Calu3 (cell line): ENCODE data around the gene HGS. TPM values are rescaled to one million over a fixed set of nuclear protein-coding genes. Genes with fewer than 3 reads are reported as not detected.

Experiments used
- BruUV-seq: library from RNA; stranded (reverse); fragments of 400-500 nt; replicated peaks from 2 replicates; lab custom pipeline; 2021; lab: Mats Ljungman, UMichigan
- CTCF ChIA-PET: fragments of 300-600 bp; sonication (Branson Sonifier 250); formaldehyde crosslinking; loops from one replicate; lab custom pipeline; 2022; ENCODE audit warnings: antibody characterized with exemption; lab: Charles Lee
- DNase-seq: peaks from one replicate; pipeline ENCODE4 v3.0.0; 2022
- H3K27ac Mint-ChIP-seq: one replicate; pipeline ENCODE4 v1.8.0; 2022; ENCODE audit warnings: mixed read lengths; ENCODE audit not compliant: unreplicated experiment
- H3K27me3 Mint-ChIP-seq: one replicate; pipeline ENCODE4 v1.8.0; 2022; ENCODE audit warnings: mixed read lengths; ENCODE audit not compliant: unreplicated experiment
- H3K36me3 Mint-ChIP-seq: one replicate; pipeline ENCODE4 v1.8.0; 2022; ENCODE audit warnings: mild to moderate bottlenecking, moderate library complexity, mixed read lengths; ENCODE audit not compliant: insufficient read depth, unreplicated experiment
- H3K4me1 Mint-ChIP-seq: one replicate; pipeline ENCODE4 v1.8.0; 2022; ENCODE audit warnings: mild to moderate bottlenecking, low read depth, mixed read lengths; ENCODE audit not compliant: unreplicated experiment
- H3K4me3 Mint-ChIP-seq: one replicate; pipeline ENCODE4 v1.8.0; 2022; ENCODE audit warnings: mild to moderate bottlenecking, low read depth, moderate library complexity, mixed read lengths; ENCODE audit not compliant: unreplicated experiment
- H3K9me3 Mint-ChIP-seq: one replicate; pipeline ENCODE4 v1.8.0; 2022; ENCODE audit warnings: low read depth, mixed read lengths; ENCODE audit not compliant: unreplicated experiment
- CTCF ChIP-seq: fragments of 200-600 bp; IDR thresholded peaks from one replicate; pipeline ENCODE4 v1.8.0; 2022; ENCODE audit warnings: antibody characterized with exemption; ENCODE audit not compliant: unreplicated experiment
- intact Hi-C: fragments of 100-400 bp; cut with micrococcal nuclease; formaldehyde crosslinking; loops from one replicate; pipeline ENCODE4 v1.10.0; 2022; ENCODE audit not compliant: unreplicated experiment
- total RNA-seq: library from RNA; stranded (reverse); gene quantifications from 2 replicates; pipeline ENCODE4 v1.2.3, GENCODE V29; 2022

HGS gene
- total RNA-seq, 1 experiment from 2014 or later, result 160 TPM

GRCh38 chr17:81686614-81687013 is 2.8 kb downstream of the HGS start:
- no peak for TF ChIP-seq CTCF
- H3K27ac Mint-ChIP-seq, result no peak overlapping the region
- intact Hi-C loops, result no loop called here
- no peak overlapping the region for H3K4me3 Mint-ChIP-seq
- BruUV-seq, result no TSS peak
- H3K36me3 Mint-ChIP-seq, result peaks cover 85% of the 10 kb centered on the region
- CTCF ChIA-PET, result no interaction called here
- peaks cover 9% of the 10 kb centered on the region for H3K4me1 Mint-ChIP-seq
- DNase-seq, result no peak
- H3K27me3 Mint-ChIP-seq, result no peaks in the 10 kb centered on the region
- no peaks in the 10 kb centered on the region for H3K9me3 Mint-ChIP-seq

- intact Hi-C loops, result no loop called here
- Mint-ChIP-seq H3K36me3 (peaks cover 87% of the 10 kb centered on the region), H3K27ac (no peak overlapping the region), H3K4me1 (no peaks in the 10 kb centered on the region), H3K27me3 (no peaks in the 10 kb centered on the region), H3K9me3 (no peaks in the 10 kb centered on the region), H3K4me3 (no peak overlapping the region)
- TF ChIP-seq CTCF, result no peak
- DNase-seq, result no peak
- no TSS peak for BruUV-seq
- CTCF ChIA-PET, result no interaction called here
These were observed 4.1 kb downstream of the HGS start for GRCh38 chr17:81687770-81688541.

- no peak for DNase-seq
- intact Hi-C loops, result no loop called here
- Mint-ChIP-seq H3K4me3 (no peak overlapping the region), H3K4me1 (no peaks in the 10 kb centered on the region), H3K27ac (no peak overlapping the region), H3K9me3 (no peaks in the 10 kb centered on the region), H3K36me3 (peaks cover 85% of the 10 kb centered on the region), H3K27me3 (no peaks in the 10 kb centered on the region)
- TF ChIP-seq CTCF, result no peak
- BruUV-seq, result no TSS peak
- CTCF ChIA-PET, result no interaction called here
These were observed 4.8 kb downstream of the HGS start for GRCh38 chr17:81688616-81689015.

- CTCF ChIA-PET, result no interaction called here
- Mint-ChIP-seq H3K4me3 (no peak overlapping the region), H3K4me1 (no peaks in the 10 kb centered on the region), H3K27me3 (no peaks in the 10 kb centered on the region), H3K27ac (no peak overlapping the region), H3K36me3 (peaks cover 83% of the 10 kb centered on the region), H3K9me3 (no peaks in the 10 kb centered on the region)
- BruUV-seq, result no TSS peak
- no peak for TF ChIP-seq CTCF
- DNase-seq, result no peak
- intact Hi-C loops, result no loop called here
These were observed 6.3 kb downstream of the HGS start for GRCh38 chr17:81690066-81690465.
